GM12874 (cell line): Measurements from ENCODE around the gene ARHGAP24.

Source experiments
- CTCF ChIP-seq: IDR thresholded peaks from 2 replicates; pipeline ENCODE4 v1.5.1; 2011; ENCODE audit warnings: low read depth, mild to moderate bottlenecking, control low read depth, low read length, moderate library complexity; ENCODE audit not compliant: insufficient read depth

Gene ARHGAP24

GRCh38 chr4:85611661-85612060, 136.7 kb downstream of the ARHGAP24 start:
- no peak for TF ChIP-seq CTCF

GRCh38 chr4:85613901-85614300, 139.0 kb downstream of the ARHGAP24 start:
- TF ChIP-seq CTCF, result no peak

- no peak for TF ChIP-seq CTCF
Observed at GRCh38 chr4:85615952-85616351, 141.0 kb downstream of the ARHGAP24 start.

GRCh38 chr4:85617202-85617601, 142.3 kb downstream of the ARHGAP24 start:
- no peak for TF ChIP-seq CTCF

GRCh38 chr4:85632981-85633380, 158.0 kb downstream of the ARHGAP24 start:
- no peak for TF ChIP-seq CTCF

GRCh38 chr4:85637778-85638177, 162.8 kb downstream of the ARHGAP24 start:
- no peak for TF ChIP-seq CTCF

- TF ChIP-seq CTCF, result no peak
Observed at GRCh38 chr4:85639946-85640345, 165.0 kb downstream of the ARHGAP24 start.

GRCh38 chr4:85642356-85643100, 167.6 kb downstream of the ARHGAP24 start:
- TF ChIP-seq CTCF, result no peak
